HepG2 (cell line): Measurements from ENCODE around the gene MAP3K20. TPM values are rescaled to one million over a fixed set of nuclear protein-coding genes. Genes with fewer than 3 reads are reported as not detected.

Experiments
- ATAC-seq: fragments of 200-7000 bp; cut with Tn5 transposase; 3 replicates; pipeline ENCODE4 v1.9.1; 2020; ENCODE audit warnings: mild to moderate bottlenecking, moderate library complexity
- BruUV-seq: library from RNA; stranded (reverse); fragments of 400-500 nt; replicated peaks from 2 replicates; lab custom pipeline; 2021; lab: Mats Ljungman, UMichigan
- CTCF ChIA-PET: fragments of 300-600 bp; formaldehyde crosslinking; extraction: SDS; loops from one replicate; lab custom pipeline; 2021; ENCODE audit warnings: low total read pairs, inconsistent platforms, low intra/inter-chr PET ratio; lab: Yijun Ruan, JAX
- POLR2A ChIA-PET: fragments of 350-600 bp; sonication (Branson Sonifier 250); formaldehyde crosslinking; loops from one replicate; lab custom pipeline; 2020; ENCODE audit warnings: antibody characterized with exemption, inconsistent platforms; lab: Yijun Ruan, JAX
- DNase-seq: peaks from one replicate; pipeline ENCODE4 v3.0.0-alpha.2; 2015; ENCODE audit warnings: low spot score
- FAIRE-seq: peaks from 3 replicates; lab custom pipeline; 2011; peaks lifted over from hg19 to GRCh38; lab: Jason Lieb, UNC
- H2AFZ ChIP-seq: one replicate; pipeline ENCODE4 v1.6.1; 2011; ENCODE audit warnings: low read length, inconsistent platforms
- H3K27ac ChIP-seq: fragments of 300-600 bp; 3 replicates; pipeline ENCODE4 v1.8.0; 2011; ENCODE audit warnings: mixed run types, mild to moderate bottlenecking, mixed read lengths, low read length, inconsistent platforms; ENCODE audit not compliant: insufficient read depth; ENCODE audit errors: extremely low read length
- H3K27me3 ChIP-seq, 2 experiments: fragments of 200-600 bp in 1 of 2; 2 replicates in 1 of 2; 3 replicates in 1 of 2; pipeline versions ENCODE4 v1.6.0 to v1.8.0; 2011; ENCODE audit warnings: low read length in 2 of 2, mild to moderate bottlenecking in 2 of 2, moderate library complexity in 2 of 2, inconsistent platforms in 1 of 2; ENCODE audit not compliant: insufficient read depth in 2 of 2, control insufficient read depth in 1 of 2
- H3K36me3 ChIP-seq, 2 experiments: fragments of 200-600 bp in 1 of 2; replicated peaks in 1 of 2; 2 replicates in 1 of 2; 3 replicates in 1 of 2; pipeline versions ENCODE4 v1.5.1 to v1.8.0; 2011; ENCODE audit warnings: low read length in 2 of 2, inconsistent platforms in 1 of 2; ENCODE audit not compliant: insufficient read depth in 2 of 2, control insufficient read depth in 1 of 2
- H3K4me1 ChIP-seq: 2 replicates; pipeline ENCODE4 v1.5.1; 2012; ENCODE audit warnings: low read length, inconsistent platforms; ENCODE audit not compliant: insufficient read depth
- H3K4me2 ChIP-seq: 2 replicates; pipeline ENCODE4 v1.6.0; 2011; ENCODE audit warnings: low read depth, low read length, inconsistent platforms
- H3K4me3 ChIP-seq, 3 experiments: fragments of 200-600 bp in 1 of 3; sonication (generic), shearing (Covaris generic) in 1 of 3; replicated peaks in 1 of 3; 2 replicates each; pipeline ENCODE4 v1.5.1; 2011 to 2016; ENCODE audit warnings: low read length in 3 of 3, inconsistent platforms in 2 of 3, low read depth in 2 of 3, mild to moderate bottlenecking in 2 of 3, control low read depth in 1 of 3, mixed read lengths in 1 of 3; ENCODE audit not compliant: insufficient read depth in 1 of 3
- H3K79me2 ChIP-seq: one replicate; pipeline ENCODE4 v1.6.1; 2011; ENCODE audit warnings: low read length, inconsistent platforms; ENCODE audit not compliant: insufficient read depth
- H3K9ac ChIP-seq: 2 replicates; pipeline ENCODE4 v1.6.0; 2011; ENCODE audit warnings: mild to moderate bottlenecking, low read depth, low read length, inconsistent platforms; ENCODE audit not compliant: insufficient read depth
- H3K9me3 ChIP-seq: 2 replicates; pipeline ENCODE4 v1.5.1; 2012; ENCODE audit warnings: mild to moderate bottlenecking, low read length
- H4K20me1 ChIP-seq: 2 replicates; pipeline ENCODE4 v1.6.0; 2011; ENCODE audit warnings: inconsistent platforms, mild to moderate bottlenecking, low read length, moderate library complexity; ENCODE audit not compliant: insufficient read depth
- ADNP ChIP-seq: sonication (generic); formaldehyde crosslinking; IDR thresholded peaks from 2 replicates; pipeline ENCODE4 v1.4.0; 2020; ENCODE audit warnings: missing genetic modification reagents
- BCL6 ChIP-seq: IDR thresholded peaks from 2 replicates; pipeline ENCODE4 v1.6.1; 2016; ENCODE audit warnings: missing genetic modification reagents, missing compliant biosample characterization
- GPBP1L1 ChIP-seq: sonication (generic); formaldehyde crosslinking; IDR thresholded peaks from 2 replicates; pipeline ENCODE4 v1.5.0; 2020; ENCODE audit warnings: mild to moderate bottlenecking, missing genetic modification reagents
- HNF1B ChIP-seq: sonication (generic); formaldehyde crosslinking; IDR thresholded peaks from 2 replicates; pipeline ENCODE4 v1.5.1; 2020; ENCODE audit warnings: mild to moderate bottlenecking, moderate library complexity, missing genetic modification reagents
- MXD1 ChIP-seq: sonication (generic); formaldehyde crosslinking; IDR thresholded peaks from 2 replicates; pipeline ENCODE4 v1.4.0; 2020; ENCODE audit warnings: mild to moderate bottlenecking, missing genetic modification reagents
- PCBP1 ChIP-seq: fragments of 200-400 bp; formaldehyde crosslinking; IDR thresholded peaks from 2 replicates; pipeline ENCODE4 v1.6.1; 2017; ENCODE audit warnings: mild to moderate bottlenecking, low read depth, low read length, borderline replicate concordance
- RNF219 ChIP-seq: sonication (generic); formaldehyde crosslinking; IDR thresholded peaks from 2 replicates; pipeline ENCODE4 v1.5.0; 2020; ENCODE audit warnings: mild to moderate bottlenecking, missing genetic modification reagents
- SALL2 ChIP-seq: sonication (generic); formaldehyde crosslinking; IDR thresholded peaks from 2 replicates; pipeline ENCODE4 v1.8.1; 2023; ENCODE audit warnings: mild to moderate bottlenecking, missing genetic modification reagents, inconsistent platforms
- SKI ChIP-seq: fragments of 450-650 bp; IDR thresholded peaks from one replicate; pipeline ENCODE4 v1.6.1; 2018; ENCODE audit warnings: mild to moderate bottlenecking; ENCODE audit not compliant: partially characterized antibody
- ZNF496 ChIP-seq: sonication (generic); formaldehyde crosslinking; IDR thresholded peaks from 2 replicates; pipeline ENCODE4 v1.8.1; 2023; ENCODE audit warnings: mild to moderate bottlenecking, moderate library complexity, missing genetic modification reagents; ENCODE audit not compliant: insufficient replicate concordance
- ZNF557 ChIP-seq: sonication (generic); formaldehyde crosslinking; IDR thresholded peaks from 2 replicates; pipeline ENCODE4 v1.4.0; 2020; ENCODE audit warnings: missing genetic modification reagents
- WGBS: methylation state at CpG from one replicate; pipeline ENCODE4 v1.1.6; 2017; ENCODE audit warnings: low lambda C conversion rate; 5-methylcytosine and 5-hydroxymethylcytosine counted together
- in situ Hi-C: cut with HindIII; loops from 2 replicates; pipeline ENCODE4 v1.10.0; 2017; ENCODE audit warnings: low pct_unique_long_range_greater_than_20kb; ENCODE audit not compliant: extremely low pct_ligation_motif_present
- intact Hi-C: fragments of 100-400 bp; cut with micrococcal nuclease; formaldehyde crosslinking; loops from one replicate; pipeline ENCODE4 v1.10.0; 2022; ENCODE audit not compliant: unreplicated experiment
- polyA plus RNA-seq, 8 experiments: library from polyadenylated mRNA; depleted of rRNA in 3 of 8; stranded (reverse) in 7 of 8; unstranded in 1 of 8; fragments of >200 nt; fragmentation: Illumina TruSeq in 4 of 8; extraction: Trizol in 4 of 8; gene quantifications; 2 replicates each; pipeline versions ENCODE4 v1.2.1 to v1.2.3, GENCODE V29; 2011 to 2016; ENCODE audit warnings: low read depth in 4 of 8, missing spikeins in 1 of 8, mixed read lengths in 1 of 8; ENCODE audit not compliant: insufficient read depth in 1 of 8
- total RNA-seq, 5 experiments: library from RNA; depleted of rRNA; stranded (reverse); fragments of >200 nt; fragmentation: Illumina TruSeq; extraction: Trizol; gene quantifications; 2 replicates each; pipeline ENCODE4 v1.2.3, GENCODE V29; 2016; ENCODE audit warnings: low read depth in 1 of 5

MAP3K20 gene
- total and polyA plus RNA-seq, 2 of the 13 experiments (the other 11 are each of a cell fraction or from before 2014, with no cell fraction given): 5.2 to 13.5 TPM

GRCh38 chr2:173198327-173198726 lies 122.7 kb downstream of the MAP3K20 start:
- intact Hi-C loops (no loop called here), in situ Hi-C loops (no loop called here)
- 96% methylated on average over 7 of the region's 7 CpGs for WGBS
- no TSS peak for BruUV-seq
- DNase-seq (no peak), ATAC-seq (no peak), FAIRE-seq (no peak)
- ChIA-PET CTCF (no interaction called here), POLR2A (no interaction called here)
- no peaks in the 10 kb centered on the region for H3K27me3 ChIP-seq
- TF ChIP-seq GPBP1L1 (CRISPR knock-in tag): no peak
- TF ChIP-seq MXD1 (CRISPR knock-in tag): no peak
- TF ChIP-seq RNF219: no peak
- TF ChIP-seq ADNP (CRISPR knock-in tag): no peak
- TF ChIP-seq BCL6 (CRISPR knock-in tag): no peak
- no peak for TF ChIP-seq SKI
- no peak for TF ChIP-seq SALL2
- no peak for TF ChIP-seq ZNF557
- TF ChIP-seq PCBP1: no peak
- TF ChIP-seq ZNF496 (CRISPR knock-in tag): no peak
- no peak for TF ChIP-seq HNF1B
- H4K20me1 ChIP-seq: no peaks in the 10 kb centered on the region
- peaks cover 0 to 10% of the 10 kb centered on the region in 2 experiments; a peak in 2 of 5 replicates for H3K36me3 ChIP-seq
- H3K9me3 ChIP-seq: no peaks in the 10 kb centered on the region
- no peaks in the 10 kb centered on the region for H3K79me2 ChIP-seq
- H3K27ac ChIP-seq: no peak overlapping the region
- no peak overlapping the region for H3K9ac ChIP-seq
- no peak overlapping the region for H3K4me2 ChIP-seq
- no peaks in the 10 kb centered on the region for H3K4me1 ChIP-seq
- no peak overlapping the region for H2AFZ ChIP-seq
- H3K4me3 ChIP-seq: no peak overlapping the region
